Measurements from ENCODE around the gene GLA.
A peak's percentile ranks its signal among the peaks of the same experiment; 100 is the strongest.

Gene GLA

DNA sequence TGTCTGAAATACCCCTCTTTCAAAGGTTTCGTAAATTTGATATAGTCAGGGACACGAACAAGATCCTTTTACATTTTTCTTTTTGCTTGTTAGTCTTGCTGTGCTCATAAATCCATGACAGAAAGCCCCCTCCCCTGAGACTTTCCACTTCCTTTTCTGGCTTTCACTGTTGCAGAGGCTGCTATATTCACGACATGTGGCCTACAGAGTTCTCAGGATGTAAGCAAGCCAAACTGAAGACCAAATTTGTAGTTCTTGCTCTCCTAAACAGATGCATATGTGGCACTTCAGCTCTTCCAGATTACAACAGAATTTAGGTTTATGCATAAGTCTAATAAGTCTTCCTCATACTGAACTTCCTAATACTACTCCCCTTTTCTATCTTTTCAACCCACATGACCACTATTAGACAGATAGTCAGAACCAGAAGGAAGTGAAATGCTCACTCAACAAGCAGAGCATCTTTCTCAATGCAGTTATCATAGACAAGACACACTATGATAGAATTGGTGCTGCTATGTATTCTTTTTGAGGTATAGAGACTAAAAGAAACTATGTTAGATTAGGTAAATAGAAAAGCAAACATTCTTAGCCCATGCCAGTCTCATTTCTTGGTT is 36.7 kb downstream of the GLA start:
- Histone ChIP-seq H3K27me3 (ENCODE audit: control insufficient read depth, insufficient read depth, low read length) (peaks cover 48% of the 10 kb centered on the region), H3K9ac (ENCODE audit: low read depth, low read length) (no peak overlapping the region), H3K36me3 (ENCODE audit: insufficient read depth, low read length) (no peaks in the 10 kb centered on the region), H3K4me2 (ENCODE audit: low read length) (no peak overlapping the region), H3K9me3 (replicated peaks; ENCODE audit: low read length) (no peaks in the 10 kb centered on the region), H3K4me1 (ENCODE audit: control insufficient read depth, insufficient read depth, low read length) (no peaks in the 10 kb centered on the region), H3K4me3 (ENCODE audit: low read length) (no peak overlapping the region)

DNA sequence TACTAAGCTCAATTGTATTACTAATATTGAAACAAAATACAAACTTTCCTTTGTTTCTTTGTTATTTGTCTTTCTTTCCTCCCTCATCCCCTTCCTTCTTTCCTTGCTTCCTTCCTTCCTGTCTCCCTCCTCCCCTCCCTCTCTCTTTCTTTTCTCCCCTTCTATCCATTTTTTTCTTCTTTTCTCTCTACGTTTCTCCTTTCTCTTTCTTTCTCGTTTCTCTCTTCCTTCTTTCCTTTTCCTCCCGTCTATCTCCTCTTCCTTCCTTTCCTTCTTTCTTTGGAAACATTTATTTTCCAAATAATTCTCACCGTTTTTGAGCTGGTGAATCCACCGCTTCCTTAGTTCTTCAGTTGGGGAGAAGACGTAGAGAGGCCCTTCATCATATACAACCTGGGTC is 38.0 kb downstream of the GLA start:
- Histone ChIP-seq H3K27me3 (ENCODE audit: control insufficient read depth, insufficient read depth, low read length) (peaks cover 49% of the 10 kb centered on the region), H3K36me3 (ENCODE audit: insufficient read depth, low read length) (no peaks in the 10 kb centered on the region), H3K9me3 (replicated peaks; ENCODE audit: low read length) (no peaks in the 10 kb centered on the region), H3K9ac (ENCODE audit: low read depth, low read length) (no peak overlapping the region), H3K4me3 (ENCODE audit: low read length) (no peak overlapping the region), H3K4me2 (ENCODE audit: low read length) (no peak overlapping the region), H3K4me1 (ENCODE audit: control insufficient read depth, insufficient read depth, low read length) (no peaks in the 10 kb centered on the region)

DNA sequence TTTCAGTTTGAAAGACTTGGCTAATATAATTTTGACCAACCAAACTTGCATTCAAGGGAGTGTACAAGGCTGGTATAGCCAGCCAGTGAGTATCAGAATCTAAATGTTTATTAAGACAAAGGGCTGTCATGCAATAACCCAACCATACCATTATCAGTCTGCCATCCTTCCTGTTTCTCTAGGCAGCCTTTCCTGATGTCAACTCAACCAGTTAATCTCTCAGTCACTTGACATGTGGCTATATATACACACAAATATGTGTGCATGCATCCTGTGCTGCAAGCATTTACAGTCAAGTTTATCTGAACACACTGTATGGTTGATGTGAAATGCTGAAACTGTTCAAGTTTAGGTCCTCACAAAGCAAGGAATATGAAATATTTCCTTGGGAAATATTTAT is 38.9 kb downstream of the GLA start:
- H3K36me3 ChIP-seq (ENCODE audit: insufficient read depth, low read length): no peaks in the 10 kb centered on the region
- H3K9ac ChIP-seq (ENCODE audit: low read depth, low read length): no peak overlapping the region
- H3K27me3 ChIP-seq (ENCODE audit: control insufficient read depth, insufficient read depth, low read length): peaks cover 41% of the 10 kb centered on the region
- no peaks in the 10 kb centered on the region for H3K4me1 ChIP-seq (ENCODE audit: control insufficient read depth, insufficient read depth, low read length)
- H3K4me2 ChIP-seq (ENCODE audit: low read length): no peak overlapping the region
- no peaks in the 10 kb centered on the region for H3K9me3 ChIP-seq (replicated peaks; ENCODE audit: low read length)
- H3K4me3 ChIP-seq (ENCODE audit: low read length): no peak overlapping the region

DNA sequence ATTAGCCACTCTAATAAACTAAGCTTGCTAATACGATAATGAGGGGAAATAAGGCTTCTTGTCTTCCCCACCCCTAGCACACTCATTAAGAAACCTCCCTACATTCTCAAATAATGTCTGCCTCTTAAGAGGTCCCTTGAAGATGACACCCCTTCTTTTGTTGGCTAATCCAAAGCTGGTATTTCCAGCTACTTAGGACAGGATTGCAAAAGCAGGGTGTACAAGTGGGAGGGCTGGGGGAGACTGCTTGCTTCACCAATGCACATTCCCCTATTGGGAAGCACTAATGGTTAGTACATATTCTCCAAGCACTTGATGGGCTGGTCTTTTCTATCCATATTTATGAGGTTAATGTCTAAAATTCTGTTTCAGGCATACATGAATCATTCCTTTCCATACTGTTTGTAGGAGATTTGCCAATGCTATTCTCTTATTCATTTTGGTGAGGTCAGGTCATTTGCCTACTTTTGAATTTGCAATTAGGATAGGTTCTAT is 42.4 kb downstream of the GLA start:
- no peaks in the 10 kb centered on the region for H3K9me3 ChIP-seq (replicated peaks; ENCODE audit: low read length)
- H3K36me3 ChIP-seq (ENCODE audit: insufficient read depth, low read length): no peaks in the 10 kb centered on the region
- no peak overlapping the region for H3K4me3 ChIP-seq (ENCODE audit: low read length)
- H3K4me2 ChIP-seq (ENCODE audit: low read length): no peak overlapping the region
- no peak overlapping the region for H3K9ac ChIP-seq (ENCODE audit: low read depth, low read length)
- H3K27me3 ChIP-seq (ENCODE audit: control insufficient read depth, insufficient read depth, low read length): peaks cover 35% of the 10 kb centered on the region
- no peaks in the 10 kb centered on the region for H3K4me1 ChIP-seq (ENCODE audit: control insufficient read depth, insufficient read depth, low read length)

- no peaks in the 10 kb centered on the region for H3K4me1 ChIP-seq (ENCODE audit: control insufficient read depth, insufficient read depth, low read length)
- H3K9ac ChIP-seq (ENCODE audit: low read depth, low read length): no peak overlapping the region
- peaks cover 23% of the 10 kb centered on the region for H3K27me3 ChIP-seq (ENCODE audit: control insufficient read depth, insufficient read depth, low read length)
- H3K4me3 ChIP-seq (ENCODE audit: low read length): no peak overlapping the region
- no peaks in the 10 kb centered on the region for H3K9me3 ChIP-seq (replicated peaks; ENCODE audit: low read length)
- H3K36me3 ChIP-seq (ENCODE audit: insufficient read depth, low read length): no peaks in the 10 kb centered on the region
- no peak overlapping the region for H3K4me2 ChIP-seq (ENCODE audit: low read length)
These were observed 45.0 kb downstream of the GLA start for GRCh38 chrX:101362757-101363156.

- Histone ChIP-seq H3K4me1 (ENCODE audit: control insufficient read depth, insufficient read depth, low read length) (no peaks in the 10 kb centered on the region), H3K27me3 (ENCODE audit: control insufficient read depth, insufficient read depth, low read length) (peaks cover 22% of the 10 kb centered on the region), H3K36me3 (ENCODE audit: insufficient read depth, low read length) (no peaks in the 10 kb centered on the region), H3K4me3 (ENCODE audit: low read length) (no peak overlapping the region), H3K9me3 (replicated peaks; ENCODE audit: low read length) (no peaks in the 10 kb centered on the region), H3K4me2 (ENCODE audit: low read length) (no peak overlapping the region), H3K9ac (ENCODE audit: low read depth, low read length) (no peak overlapping the region)
These were observed 45.6 kb downstream of the GLA start for GRCh38 chrX:101362116-101362515.

GRCh38 chrX:101360390-101360789 is 47.3 kb downstream of the GLA start:
- Histone ChIP-seq H3K9ac (ENCODE audit: low read depth, low read length) (no peak overlapping the region), H3K4me1 (ENCODE audit: control insufficient read depth, insufficient read depth, low read length) (no peaks in the 10 kb centered on the region), H3K9me3 (replicated peaks; ENCODE audit: low read length) (no peaks in the 10 kb centered on the region), H3K27me3 (ENCODE audit: control insufficient read depth, insufficient read depth, low read length) (peaks cover 15% of the 10 kb centered on the region), H3K4me3 (ENCODE audit: low read length) (no peak overlapping the region), H3K4me2 (ENCODE audit: low read length) (no peak overlapping the region), H3K36me3 (ENCODE audit: insufficient read depth, low read length) (no peaks in the 10 kb centered on the region)

DNA sequence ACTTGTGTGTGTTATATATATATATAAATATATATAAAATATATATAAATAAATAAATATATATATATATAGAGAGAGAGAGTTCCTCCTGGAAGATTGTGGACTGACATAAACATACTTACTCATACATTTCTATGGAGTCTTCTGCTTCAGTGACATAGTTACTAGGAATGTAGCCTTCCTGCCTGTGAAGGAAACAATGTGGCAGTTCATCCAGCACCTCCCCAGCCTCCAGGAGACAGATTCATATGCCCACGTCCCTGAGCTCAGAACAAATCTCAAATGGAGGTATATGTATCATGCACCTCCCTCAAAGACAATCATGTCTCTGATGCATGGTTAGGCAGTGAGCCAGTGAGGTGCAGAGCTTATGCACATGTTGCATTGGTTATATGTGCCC is 47.8 kb downstream of the GLA start:
- no peak overlapping the region for H3K4me3 ChIP-seq (ENCODE audit: low read length)
- H3K4me2 ChIP-seq (ENCODE audit: low read length): no peak overlapping the region
- H3K9ac ChIP-seq (ENCODE audit: low read depth, low read length): no peak overlapping the region
- no peaks in the 10 kb centered on the region for H3K9me3 ChIP-seq (replicated peaks; ENCODE audit: low read length)
- no peaks in the 10 kb centered on the region for H3K4me1 ChIP-seq (ENCODE audit: control insufficient read depth, insufficient read depth, low read length)
- peaks cover 11% of the 10 kb centered on the region for H3K27me3 ChIP-seq (ENCODE audit: control insufficient read depth, insufficient read depth, low read length)
- no peaks in the 10 kb centered on the region for H3K36me3 ChIP-seq (ENCODE audit: insufficient read depth, low read length)

GRCh38 chrX:101357166-101357795 is 50.4 kb downstream of the GLA start:
- Histone ChIP-seq H3K9me3 (replicated peaks; ENCODE audit: low read length) (no peaks in the 10 kb centered on the region), H3K36me3 (ENCODE audit: insufficient read depth, low read length) (no peaks in the 10 kb centered on the region), H3K4me2 (ENCODE audit: low read length) (no peak overlapping the region), H3K4me3 (ENCODE audit: low read length) (no peak overlapping the region), H3K4me1 (ENCODE audit: control insufficient read depth, insufficient read depth, low read length) (no peaks in the 10 kb centered on the region), H3K27me3 (ENCODE audit: control insufficient read depth, insufficient read depth, low read length) (peaks cover 13% of the 10 kb centered on the region), H3K9ac (ENCODE audit: low read depth, low read length) (no peak overlapping the region)

DNA sequence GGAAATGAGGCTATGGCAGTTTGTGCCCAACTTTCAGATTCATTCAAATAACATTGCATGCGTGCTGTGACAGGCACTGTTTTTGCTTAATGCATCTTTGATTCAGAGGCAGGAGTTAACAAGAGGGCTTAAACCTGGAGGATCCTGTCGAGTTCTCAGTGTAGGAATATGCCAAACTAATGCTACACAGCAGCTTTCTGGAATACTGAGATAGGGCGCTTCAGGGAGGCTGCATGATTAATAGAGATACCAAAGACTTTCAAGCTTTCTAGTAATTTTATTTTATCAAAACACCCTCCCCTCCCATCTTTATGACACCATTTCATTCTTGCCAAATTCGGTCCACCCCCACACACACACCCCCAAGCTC is 58.5 kb downstream of the GLA start:
- Histone ChIP-seq H3K4me1 (ENCODE audit: control insufficient read depth, insufficient read depth, low read length) (no peaks in the 10 kb centered on the region), H3K9ac (ENCODE audit: low read depth, low read length) (peak overlapping the region; percentile 83), H3K27me3 (ENCODE audit: control insufficient read depth, insufficient read depth, low read length) (peaks cover 4% of the 10 kb centered on the region), H3K4me3 (ENCODE audit: low read length) (peak overlapping the region; percentile 82), H3K4me2 (ENCODE audit: low read length) (peak overlapping the region; percentile 82), H3K9me3 (replicated peaks; ENCODE audit: low read length) (no peaks in the 10 kb centered on the region), H3K36me3 (ENCODE audit: insufficient read depth, low read length) (no peaks in the 10 kb centered on the region)

GRCh38 chrX:101348452-101349192 is 59.1 kb downstream of the GLA start, which contains the start of gene TIMM8A:
Gene TIMM8A (minus strand): TSS chrX:101348742. CDS start chrX:101348664, 78 bp downstream.
- H3K36me3 ChIP-seq (ENCODE audit: insufficient read depth, low read length): no peaks in the 10 kb centered on the region
- no peaks in the 10 kb centered on the region for H3K4me1 ChIP-seq (ENCODE audit: control insufficient read depth, insufficient read depth, low read length)
- H3K9ac ChIP-seq (ENCODE audit: low read depth, low read length): peak within 1 kb of the TSS; percentile 83
- peak within 1 kb of the TSS; percentile 82 for H3K4me2 ChIP-seq (ENCODE audit: low read length)
- no peaks in the 10 kb centered on the region for H3K27me3 ChIP-seq (ENCODE audit: control insufficient read depth, insufficient read depth, low read length)
- H3K9me3 ChIP-seq (replicated peaks; ENCODE audit: low read length): no peaks in the 10 kb centered on the region
- H3K4me3 ChIP-seq (ENCODE audit: low read length): peak within 1 kb of the TSS; percentile 82

Measured in skeletal muscle satellite cell (primary cell).